Right kidney (tissue), 1 donor: ENCODE data around the gene ASXL1.
A peak's percentile ranks its signal among the peaks of the same experiment; 100 is the strongest.

Experiments
- DNase-seq: peaks from one replicate; pipeline ENCODE4 v3.0.0-alpha.2; 2016

ASXL1 gene

DNA sequence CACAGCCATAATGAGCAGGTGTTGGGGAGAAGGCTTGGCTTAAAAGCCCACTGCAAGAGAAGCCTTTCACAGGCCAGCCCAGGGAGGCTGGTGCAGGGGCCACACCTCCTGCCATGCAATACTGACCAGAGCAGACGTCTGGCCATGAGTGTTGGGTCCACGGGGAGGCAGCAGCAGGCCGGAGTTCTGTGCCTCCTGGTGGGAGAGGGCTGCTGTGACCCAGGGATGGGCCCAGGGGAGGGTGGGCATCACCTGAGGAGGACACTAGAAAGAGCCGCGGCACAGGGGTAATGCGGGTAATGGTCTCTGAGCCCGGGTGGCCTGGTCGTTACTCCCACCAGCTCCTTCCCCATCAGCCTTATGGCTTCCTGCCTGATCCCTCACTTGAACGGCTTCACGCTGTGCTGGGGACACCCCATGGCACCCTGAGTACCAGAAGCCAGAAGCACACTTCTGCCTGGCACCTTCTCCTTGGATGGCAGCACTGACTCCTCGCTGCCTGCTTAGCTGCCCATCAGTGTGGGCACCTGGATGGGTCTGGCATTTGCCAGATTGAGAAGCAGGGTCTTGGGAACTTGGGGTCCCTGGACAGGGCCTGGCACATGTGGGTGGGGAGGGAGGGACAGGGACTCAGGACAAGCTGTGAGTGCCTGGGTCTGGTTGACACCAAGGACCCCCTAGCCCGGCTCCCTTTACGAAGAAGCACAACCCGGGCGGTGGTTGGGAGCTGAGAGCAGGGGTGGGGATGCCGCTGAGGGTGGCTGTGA, 108.8 kb downstream of the ASXL1 start:
- DNase-seq, result no peak

DNA sequence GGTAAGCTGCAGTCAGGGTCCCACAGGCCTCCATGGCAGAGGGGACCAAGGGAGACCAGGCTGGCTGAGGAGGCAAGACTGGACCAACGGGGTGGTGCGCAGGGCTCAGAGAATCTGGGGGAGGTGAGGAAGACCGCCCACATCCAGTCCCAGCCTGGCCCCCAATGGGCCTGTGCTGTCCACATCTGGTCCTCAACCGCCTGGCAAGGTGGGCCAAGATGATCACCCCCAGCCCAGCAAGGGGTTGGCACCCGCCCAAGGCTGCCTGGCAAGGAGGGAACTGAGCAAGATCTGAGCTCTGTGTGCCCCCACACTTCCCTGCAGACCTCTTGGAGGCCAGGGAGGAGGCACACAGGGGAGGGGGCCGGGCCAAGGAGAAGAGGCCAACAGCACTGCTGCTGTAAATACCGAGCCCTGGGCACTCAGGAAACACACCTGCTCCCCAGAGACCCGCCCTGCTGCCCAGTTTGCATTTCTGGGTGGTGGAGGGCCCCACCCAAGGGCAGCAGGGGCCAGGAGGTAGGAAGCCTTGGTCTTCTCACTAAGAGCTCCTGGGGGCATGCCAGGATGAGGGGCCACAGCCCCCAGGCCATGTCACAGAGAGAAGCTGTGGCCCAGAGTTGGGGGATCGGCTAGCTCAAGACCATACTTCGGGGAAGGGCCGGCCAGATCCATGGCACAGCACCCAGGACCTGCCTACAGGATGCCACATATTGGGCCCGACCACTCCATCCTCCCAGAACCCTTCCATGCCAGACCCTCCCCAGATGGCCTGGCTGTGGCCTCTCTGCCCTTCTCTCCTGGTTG, 109.6 kb downstream of the ASXL1 start:
- no peak for DNase-seq

- no peak for DNase-seq
Observed at GRCh38 chr20:32468313-32468640, 110.1 kb downstream of the ASXL1 start.

GRCh38 chr20:32468860-32469259, 110.7 kb downstream of the ASXL1 start:
- DNase-seq, result no peak

- peak; percentile 66 for DNase-seq
Observed at GRCh38 chr20:32470025-32470861, 112.1 kb downstream of the ASXL1 start.

- DNase-seq, result no peak
Observed at GRCh38 chr20:32470940-32471339, 112.8 kb downstream of the ASXL1 start.

GRCh38 chr20:32472581-32473207, 114.6 kb downstream of the ASXL1 start:
- no peak for DNase-seq

- DNase-seq, result no peak
Observed at GRCh38 chr20:32473231-32474008, 115.3 kb downstream of the ASXL1 start.

DNA sequence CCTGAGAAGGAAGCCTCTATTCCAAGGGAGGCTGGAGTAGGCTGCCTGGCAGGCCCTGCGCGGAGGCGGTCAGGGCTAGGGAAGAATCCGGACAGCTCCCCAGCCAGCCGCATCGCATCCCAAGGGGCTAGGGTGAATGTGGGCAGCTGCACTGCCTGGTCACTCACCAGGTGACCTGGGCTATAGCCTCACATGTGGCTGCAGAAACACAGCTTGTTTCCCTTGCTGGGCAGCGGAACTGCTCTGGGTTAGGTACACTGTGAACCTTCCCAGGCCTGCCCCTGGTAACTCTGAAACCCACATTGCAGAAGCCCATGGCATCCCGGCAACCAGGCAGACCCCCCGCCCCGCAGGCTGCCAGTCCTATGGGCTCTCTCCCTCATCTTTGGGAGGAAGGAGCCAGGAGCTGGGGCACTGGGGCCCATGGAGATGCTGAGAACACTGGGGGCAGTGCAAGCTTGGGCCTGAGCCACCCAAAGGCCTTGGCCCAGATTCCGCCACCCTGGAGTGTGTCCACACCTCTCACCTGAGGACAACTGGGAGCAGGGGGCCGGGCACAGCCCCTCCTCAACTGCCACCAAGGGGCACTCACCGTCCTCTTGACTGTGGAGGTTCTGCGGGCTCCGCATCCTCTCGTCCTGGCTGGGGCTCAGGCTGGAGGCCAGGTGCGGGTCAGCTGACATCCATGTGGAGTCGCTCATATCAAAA, 116.0 kb downstream of the ASXL1 start:
- DNase-seq, result peak; percentile 58

DNA sequence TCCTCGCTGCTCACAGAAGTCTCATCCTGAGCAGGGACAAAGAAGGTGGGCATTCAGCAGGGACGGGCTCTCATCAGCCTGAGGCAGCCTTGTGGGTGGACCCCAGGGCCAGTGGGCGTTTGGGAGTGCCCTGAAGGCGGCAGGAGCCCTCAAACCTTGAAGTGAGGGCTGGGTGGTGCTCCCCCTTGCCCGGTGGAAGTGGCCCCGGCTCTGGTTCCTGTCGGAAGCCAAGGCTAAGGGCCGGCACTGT, 116.5 kb downstream of the ASXL1 start:
- no peak for DNase-seq

DNA sequence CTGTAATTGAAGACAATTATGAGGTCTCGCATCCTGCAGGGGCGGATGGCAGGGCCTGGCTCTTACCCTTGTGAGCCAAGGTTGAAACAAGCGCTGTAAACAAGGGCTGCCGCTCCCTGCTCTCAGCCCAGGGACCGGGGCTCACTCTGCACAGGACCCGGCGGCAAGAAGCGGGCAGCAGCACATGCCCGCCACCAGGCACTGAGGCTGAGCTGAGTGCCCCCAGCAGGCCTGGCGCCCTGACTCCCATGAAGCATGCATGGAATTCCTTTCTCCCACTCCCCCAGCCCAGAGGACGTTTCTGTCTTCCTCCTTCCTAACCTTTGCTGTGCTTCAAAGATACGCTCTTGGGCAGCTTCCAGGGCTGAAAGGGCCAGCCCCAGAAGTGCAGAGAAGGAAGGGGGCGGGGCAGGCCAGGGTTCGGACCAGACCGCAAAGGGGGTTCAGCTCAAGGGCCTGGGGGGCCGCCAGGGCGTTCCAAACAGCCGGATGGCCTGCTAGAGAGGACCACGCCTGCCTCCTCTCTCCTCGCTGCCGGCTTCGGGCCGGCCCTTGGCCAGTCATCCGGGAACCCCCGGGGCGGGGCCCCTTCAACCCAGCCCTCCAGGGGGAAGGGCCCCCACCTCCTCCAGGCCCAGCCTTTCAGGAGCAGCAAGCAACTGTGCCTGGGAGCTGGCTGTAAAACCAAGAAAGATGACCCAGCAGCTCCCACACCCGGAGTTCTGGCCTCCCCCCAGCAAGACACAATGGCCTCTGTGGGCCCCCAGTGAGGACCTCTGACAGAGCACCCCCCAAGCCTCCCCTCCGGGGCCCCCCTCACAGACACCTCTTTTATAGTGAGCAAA, 117.1 kb downstream of the ASXL1 start:
- peak; percentile 91 for DNase-seq

DNA sequence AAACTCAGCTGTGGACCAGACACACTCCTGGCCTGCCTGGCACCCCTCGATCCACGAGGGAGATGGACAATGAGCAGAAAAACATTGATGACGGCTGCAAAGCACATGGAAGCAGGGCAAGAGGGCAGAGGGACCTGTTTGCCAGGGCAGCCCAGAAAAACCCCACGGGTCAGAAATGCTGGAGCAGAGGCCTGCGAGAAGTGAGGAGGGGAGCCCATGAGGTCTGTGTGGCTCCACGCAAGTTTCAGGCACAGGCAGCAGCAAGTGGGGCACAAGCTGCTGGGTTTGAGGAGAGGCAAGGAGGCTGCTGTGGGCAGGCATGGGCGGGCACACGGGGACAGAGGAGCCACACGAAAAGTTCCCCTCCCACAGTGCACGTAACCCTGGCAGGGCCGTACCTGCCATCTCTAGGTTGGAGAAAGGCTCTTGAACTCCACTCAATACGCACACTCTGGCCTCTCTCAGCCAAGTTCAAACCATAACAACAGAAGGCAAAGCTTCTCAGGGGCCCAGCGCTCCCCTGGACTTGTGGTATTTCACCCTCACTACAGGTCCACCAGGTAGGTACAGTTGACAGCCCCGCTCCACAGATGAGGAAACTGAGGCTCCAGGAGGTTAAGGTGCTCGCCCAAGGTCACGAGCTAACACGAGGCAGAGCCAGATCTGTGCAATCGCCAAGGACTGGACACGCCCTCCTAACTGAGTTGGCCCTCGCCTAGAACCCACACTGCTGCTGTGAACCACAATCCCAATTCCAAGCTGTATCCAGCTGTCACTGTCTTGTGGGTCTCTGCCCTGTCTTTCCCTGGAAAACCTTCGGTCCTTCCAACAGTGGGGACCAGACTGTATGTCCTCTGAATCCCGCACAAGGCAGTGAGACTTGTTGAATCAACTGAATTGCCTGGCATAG, 118.8 kb downstream of the ASXL1 start:
- no peak for DNase-seq

DNA sequence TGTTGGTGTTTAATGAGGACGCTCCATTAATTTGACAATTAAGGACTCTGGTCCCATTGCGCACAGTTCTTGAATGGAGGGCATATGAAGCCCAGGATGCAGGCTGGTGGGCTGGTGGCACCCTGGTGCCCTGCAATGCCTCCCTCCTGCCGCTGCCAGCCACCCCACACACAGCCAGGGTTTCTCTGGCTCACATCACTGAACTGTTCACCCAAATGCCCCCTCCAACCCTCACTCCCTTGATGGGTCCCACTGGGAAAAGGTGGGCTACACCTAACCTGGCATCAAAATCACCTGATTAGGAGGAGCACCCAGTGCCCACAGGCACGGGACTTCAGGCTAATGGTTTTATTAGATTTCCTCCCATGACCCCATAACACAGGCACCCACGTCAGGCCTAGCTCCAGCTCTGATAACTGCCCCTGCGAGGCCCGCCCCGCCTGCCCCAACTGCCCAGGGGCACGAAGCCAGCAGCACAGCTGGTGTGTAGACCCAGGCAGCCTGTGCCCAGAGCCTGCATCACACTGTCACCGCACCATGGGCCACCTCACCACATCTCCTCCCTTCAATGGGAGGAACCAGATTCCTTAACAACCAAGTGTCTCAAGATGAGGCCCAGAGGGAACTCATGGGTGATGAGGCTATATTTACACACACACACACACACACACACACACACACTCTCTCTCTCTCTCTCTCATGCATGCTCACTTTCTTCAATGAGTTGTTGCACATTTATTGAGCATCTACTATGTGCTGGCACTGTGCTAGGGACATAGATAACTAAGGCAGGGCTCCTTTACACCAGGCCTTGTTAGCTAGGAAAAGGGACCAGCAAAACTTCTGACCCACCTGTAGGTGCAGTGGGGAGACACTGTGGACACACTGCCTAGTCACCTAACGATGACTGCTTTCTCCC, 119.7 kb downstream of the ASXL1 start:
- no peak for DNase-seq

GRCh38 chr20:32478576-32478975, 120.4 kb downstream of the ASXL1 start:
- DNase-seq, result no peak

GRCh38 chr20:32479012-32479411, 120.9 kb downstream of the ASXL1 start:
- DNase-seq, result no peak

- no peak for DNase-seq
Observed at GRCh38 chr20:32479697-32480171, 121.6 kb downstream of the ASXL1 start.

GRCh38 chr20:32480371-32481241, 122.5 kb downstream of the ASXL1 start:
- DNase-seq, result peak; percentile 41
